ENCODE results near the gene SIGLEC11.
"Not testable (repeated sequence)": the region's sequence is repeated elsewhere in the genome, so short reads cannot be mapped to it uniquely, and the experiment has no call there.

The SIGLEC11 gene

DNA sequence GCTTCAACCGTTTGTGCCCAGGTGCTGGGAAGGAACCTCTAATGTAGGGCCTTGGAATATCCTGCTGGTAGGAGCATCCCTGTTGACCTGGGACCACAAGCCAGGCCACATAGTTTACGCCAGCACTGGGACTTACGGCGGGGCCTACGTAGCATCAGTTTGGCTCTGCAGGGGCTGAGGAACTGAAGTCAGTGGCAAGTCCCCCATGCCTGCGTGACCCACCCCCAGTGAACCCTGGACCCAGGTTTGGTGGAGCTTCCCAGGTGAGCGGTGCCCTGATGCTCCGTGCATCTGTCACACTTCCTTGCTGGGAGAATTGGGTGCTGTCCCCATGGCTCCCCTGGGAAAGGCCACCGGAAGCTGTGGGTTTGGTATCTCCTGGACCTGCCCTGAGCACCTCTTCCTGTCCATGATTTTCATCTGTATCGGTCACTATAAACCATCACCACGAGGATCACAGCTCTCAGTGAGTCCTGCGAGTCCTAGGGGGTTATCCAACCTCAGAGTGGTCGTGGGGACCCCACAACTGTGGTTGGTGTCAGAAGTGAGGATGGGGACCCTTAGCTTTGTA is 9.9 kb downstream of the SIGLEC11 start:
- DNase-seq, result no peak

DNA sequence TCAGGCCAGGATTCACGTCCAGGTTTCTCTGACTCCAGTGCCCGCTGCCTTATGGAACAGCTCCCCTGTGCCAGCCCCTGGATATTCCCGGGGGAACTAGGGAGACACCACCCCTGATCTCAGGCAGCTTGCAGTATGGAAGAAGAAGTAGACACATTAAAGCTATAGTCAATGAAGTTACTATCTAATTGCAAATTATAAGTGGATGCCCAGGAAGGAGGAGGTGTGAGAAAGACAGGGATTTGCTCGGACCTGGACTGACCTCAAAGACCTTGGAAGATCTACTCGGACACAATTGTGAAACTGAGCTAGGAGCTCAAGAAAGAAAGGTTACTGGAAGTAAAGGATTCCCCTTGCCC is 10.4 kb downstream of the SIGLEC11 start:
- no peak for DNase-seq

DNA sequence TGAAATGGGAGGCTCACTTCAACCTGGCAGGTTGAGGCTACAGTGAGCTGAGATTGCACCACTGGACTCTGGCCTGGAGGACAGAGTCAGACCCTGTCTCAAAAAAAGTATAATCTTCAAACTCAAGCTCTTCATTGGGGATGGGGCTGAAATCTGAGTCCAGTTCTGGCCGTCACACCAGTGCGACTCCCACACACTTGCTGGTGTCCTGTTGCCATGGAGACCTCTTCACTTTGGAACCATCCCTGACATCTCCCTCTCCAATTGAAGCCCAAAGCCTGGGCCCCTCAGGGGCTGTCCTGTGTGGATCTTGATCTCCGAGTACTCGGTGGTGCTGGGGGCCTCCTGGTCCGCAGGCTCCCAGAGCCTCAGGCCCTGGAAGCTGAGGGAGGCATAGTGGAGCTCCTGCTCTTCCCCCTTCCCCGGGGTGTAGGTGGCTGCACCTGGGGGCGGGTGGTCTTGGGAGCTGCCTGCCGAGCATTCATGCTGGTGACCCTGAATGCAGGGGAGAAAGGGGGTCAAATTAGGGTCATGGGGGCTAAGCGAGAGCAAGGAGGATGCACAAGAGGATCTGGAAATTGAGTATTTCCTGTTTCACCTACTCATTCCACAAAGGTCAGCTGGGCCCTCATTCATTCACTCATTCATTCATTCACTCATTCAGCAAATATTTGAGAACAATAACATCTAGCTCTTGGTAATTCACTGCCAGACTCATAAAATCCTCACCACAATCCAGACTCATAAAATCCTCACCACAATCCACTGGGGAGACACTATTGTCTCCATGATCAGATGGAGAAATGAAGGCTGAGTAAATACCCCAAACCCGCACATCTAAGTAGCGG is 11.0 kb downstream of the SIGLEC11 start:
- no peak for DNase-seq

DNA sequence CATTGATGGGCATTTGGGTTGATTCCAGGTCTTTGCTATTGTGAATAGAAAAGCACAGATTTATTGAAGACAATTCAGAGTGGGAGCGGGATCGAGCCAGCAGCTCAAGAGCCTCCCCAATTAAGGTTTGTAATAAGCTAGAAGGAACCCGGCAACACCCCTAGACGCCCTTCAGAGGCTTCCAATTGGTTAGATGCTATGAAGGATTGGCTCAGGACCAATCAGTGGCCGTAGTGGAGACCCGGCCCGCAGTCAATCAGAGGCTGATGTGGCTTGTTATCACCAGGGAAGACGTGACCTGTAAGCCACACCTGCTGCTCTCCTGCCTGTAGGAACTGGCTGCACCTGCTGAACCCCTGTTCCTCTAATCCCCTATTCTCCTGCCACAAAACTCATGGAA is 14.6 kb downstream of the SIGLEC11 start:
- DNase-seq, result no peak

DNA sequence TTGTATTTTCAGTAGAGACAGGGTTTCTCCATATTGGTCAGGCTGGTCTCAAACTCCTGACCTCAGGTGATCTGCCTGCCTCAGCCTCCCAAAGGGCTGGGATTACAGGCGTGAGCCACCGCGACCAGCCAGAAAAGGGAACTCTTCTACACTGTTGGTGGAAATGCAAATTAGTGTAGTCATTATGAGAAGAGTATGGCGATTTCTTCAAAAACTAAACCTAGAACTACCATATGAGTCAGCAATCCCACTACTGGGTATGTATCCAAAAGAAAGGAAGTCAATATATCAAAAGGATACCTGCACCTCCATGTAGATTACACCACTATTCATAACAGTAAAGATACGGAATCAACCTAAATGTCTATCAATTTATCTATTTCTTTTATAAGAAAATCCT is 16.4 kb downstream of the SIGLEC11 start:
- DNase-seq, result not testable (repeated sequence)

DNA sequence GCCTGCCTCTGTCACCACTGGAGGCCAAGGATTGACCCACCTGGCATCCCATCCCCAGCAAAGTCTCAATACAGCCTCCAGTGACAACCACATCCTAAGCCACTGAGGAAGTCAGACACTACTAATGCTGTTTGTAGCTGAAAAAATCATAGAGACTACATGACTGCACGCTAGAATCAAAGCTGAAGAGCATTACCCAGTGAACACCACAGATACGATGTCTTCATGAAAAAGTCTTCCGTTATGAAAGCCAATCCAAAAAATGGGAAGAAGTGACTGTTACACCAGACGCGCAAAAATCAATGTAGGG is 20.5 kb downstream of the SIGLEC11 start:
- DNase-seq, result no peak

DNA sequence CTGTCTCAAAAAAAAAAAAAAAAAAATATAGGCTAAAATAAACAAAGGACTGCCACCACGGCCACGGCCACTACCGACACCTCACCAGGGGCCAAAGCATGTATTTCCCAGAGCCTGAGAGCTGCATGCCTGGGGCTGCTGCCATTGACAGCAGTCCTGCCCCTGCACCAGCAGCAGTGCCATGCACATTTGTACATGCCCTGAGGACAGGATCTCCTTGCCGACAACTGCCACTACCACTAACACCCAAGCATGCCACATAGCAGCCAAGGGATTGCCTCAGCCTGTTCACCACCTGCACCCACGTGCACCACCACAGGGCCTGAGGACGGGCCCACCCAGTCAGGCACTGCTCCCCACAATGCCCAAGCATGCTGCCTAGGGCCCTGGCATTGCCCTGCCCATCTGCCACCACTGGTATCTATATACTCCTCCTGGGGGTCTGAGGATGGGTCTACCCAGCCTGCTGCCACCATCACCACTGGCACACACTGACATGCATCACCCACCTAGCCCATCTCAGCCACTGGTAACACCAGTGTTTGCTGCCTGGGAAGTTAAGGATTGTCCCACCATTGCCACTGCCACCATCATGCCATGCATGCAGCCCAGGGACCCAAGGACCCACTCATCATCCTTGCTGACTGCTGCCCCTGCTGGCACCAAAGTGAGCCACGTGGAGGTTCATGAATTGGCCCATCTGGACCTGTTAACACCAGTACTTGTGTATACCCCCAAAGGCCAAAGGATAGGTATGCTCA is 21.1 kb downstream of the SIGLEC11 start:
- DNase-seq, result no peak

DNA sequence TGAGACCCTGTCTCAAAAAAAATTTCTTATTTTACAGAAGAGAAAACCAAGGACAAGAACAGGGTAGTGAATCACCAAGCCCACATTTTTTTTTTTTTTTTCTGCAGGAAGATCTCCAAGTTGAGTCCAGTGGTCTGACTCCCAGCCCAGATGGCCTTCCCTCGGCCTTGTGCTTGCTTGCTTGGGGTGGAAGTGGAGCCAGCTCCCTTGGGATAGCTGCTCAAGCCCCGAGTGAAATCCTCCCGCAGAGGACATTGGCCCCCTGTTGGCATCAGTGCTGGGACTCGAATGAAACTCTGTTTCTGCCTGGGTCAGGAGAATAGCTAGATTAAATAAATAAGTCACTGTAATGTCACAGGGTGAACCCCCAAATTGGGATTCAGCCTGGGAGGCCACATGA is 22.3 kb downstream of the SIGLEC11 start:
- no peak for DNase-seq

DNA sequence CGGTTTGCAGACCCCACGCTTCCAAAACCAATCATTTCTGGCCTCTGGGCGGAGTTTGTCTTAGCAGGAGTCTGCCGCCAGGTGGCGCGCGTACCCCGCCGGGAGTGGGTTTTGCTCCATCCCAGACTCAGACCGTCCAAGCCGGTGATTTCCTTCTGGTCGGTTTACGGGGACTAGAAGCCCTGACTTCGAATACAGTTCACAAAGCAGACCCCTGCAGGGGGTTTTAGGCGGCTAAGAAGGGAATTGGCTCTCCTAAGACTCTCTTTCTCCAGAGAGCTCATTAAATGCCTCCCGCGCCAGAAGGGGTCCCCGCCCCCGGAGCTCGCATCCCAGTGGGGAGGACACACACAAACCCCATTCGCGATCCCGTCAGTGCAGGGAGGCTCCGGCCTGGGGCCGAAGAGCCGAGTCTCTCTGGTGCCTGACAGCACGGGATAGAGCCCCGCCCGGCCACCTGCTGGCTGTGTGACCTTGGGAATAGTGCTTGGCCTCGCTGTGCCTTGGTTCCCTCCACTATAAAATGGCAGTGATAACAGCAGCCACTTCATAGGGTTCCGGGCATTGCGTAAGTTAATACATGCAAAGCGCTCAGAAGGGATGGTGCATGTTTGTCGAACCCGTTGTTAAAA is 23.1 kb downstream of the SIGLEC11 start:
- peak; percentile 64 for DNase-seq

DNA sequence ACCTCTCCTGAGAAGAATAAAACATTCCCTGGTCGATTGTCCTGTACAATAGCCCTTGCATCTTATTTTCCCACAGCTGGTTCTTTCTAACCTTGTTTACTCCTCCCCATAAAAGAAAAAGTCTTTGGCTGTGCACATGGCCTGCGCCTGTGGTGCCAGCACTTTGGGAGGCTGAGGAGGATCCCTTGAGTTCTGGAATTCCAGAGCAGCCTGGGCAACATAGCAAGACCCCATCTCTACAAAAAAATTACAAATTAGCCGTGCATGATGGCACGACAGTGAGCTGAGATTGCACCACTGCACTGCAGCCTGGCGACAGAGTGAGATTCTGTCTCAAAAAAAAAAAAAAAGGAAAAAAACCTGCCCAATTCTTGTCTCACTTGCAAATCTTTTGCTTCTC is 24.4 kb downstream of the SIGLEC11 start:
- no peak for DNase-seq

DNA sequence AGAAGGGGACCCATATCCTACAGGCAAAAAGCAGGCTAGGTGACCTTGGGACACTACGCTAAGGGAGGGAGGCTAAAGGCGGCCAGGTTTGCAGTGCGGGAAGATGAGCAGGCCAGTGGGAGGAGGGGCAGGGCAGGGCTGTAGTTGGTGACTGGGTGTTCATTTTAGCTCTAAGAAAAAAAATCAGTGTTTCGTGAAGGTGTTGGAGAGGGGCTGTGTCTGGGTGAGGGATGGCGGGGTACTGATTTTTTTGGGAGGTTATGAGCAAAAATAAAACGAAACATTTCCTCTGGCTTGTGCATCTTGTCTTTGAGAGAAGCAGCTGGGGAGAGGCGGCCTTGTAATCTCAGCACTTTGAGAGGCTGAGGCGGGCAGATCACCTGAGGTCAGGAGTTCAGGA is 27.3 kb downstream of the SIGLEC11 start:
- DNase-seq, result no peak

DNA sequence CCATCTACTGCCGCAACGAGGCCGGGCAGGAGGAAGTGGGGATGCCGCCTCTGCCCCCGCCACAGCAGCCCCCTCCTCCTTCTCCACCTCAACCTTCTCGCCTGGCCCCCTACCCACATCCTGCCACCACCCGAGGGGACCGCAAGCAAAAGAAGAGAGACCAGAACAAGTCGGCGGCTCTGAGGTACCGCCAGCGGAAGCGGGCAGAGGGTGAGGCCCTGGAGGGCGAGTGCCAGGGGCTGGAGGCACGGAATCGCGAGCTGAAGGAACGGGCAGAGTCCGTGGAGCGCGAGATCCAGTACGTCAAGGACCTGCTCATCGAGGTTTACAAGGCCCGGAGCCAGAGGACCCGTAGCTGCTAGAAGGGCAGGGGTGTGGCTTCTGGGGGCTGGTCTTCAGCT is 28.2 kb downstream of the SIGLEC11 start:
- no peak for DNase-seq

DNA sequence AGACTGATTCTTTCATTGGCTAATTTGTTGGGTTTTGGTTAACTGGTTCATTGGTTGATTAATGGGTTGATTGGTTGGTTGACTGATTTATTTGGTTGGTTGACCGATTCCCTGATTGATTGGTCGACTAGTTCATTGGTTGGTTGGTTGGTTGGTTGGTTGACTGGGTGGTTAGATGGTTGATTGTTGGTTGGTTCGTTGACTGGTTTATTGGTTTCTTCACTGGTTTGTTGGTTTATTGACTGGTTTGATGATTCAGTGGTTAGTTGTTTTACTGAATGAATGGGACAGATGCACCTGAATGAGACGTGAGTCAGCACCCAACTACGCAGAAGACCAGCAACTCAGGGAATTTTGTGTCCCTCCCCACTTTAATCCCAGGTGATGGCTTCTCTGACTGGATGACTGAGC is 28.9 kb downstream of the SIGLEC11 start:
- DNase-seq, result no peak

DNA sequence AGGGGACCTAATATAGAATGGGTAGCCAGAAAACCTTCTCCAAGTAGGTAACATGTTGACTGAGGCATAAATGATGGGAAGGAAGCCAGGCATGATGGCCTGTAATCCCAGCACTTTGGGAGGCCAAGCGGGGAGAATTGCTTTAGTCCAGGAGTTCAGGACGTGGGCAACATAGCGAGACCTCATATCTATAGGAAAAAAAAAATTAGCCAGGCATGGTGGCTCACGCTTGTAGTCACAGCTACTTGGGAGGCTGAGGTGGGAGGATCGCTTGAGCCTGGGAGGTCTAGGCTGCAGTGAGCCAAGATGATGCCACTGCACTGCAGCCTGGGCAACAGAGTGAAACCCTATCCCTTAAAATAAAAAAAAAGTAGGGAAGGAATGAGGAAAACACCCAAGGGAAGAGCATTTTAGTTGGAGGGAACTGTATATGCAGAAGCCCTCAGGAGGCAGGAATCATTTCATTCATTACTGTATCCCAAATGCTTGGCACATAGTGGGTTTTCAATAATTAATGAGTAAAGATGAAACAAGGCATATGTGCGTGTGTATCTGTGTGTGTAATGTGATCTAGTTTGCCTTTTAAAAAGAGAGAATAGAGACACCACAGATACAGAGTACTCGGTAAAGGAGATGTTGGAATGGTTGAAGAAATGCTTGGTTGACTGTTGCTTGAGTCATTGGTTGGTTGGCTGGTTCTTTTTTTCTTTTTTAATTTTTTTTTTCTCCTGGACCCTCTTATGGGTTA is 29.5 kb downstream of the SIGLEC11 start:
- no peak for DNase-seq

DNA sequence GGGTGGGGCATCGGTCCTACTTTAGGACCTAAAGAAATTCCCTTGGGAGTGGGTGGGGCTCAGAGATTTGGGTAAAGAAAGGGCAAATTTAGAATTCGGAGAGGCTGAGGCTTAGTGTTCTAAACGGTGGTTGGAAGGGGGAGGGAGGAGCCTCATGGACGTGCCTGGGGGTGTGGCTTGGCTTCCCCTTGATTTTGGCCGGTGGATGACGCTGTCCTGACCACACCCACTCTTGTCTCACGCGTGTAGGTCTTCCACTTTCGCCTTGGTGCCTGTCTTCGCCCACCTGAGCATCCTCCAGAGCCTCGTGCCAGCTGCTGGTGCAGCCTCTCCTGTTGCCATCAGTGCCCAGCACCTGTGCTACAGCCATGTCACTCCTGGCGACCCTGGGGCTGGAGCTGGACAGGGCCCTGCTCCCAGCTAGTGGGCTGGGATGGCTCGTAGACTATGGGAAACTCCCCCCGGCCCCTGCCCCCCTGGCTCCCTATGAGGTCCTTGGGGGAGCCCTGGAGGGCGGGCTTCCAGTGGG is 30.4 kb downstream of the SIGLEC11 start:
- peak; percentile 24 for DNase-seq

DNA sequence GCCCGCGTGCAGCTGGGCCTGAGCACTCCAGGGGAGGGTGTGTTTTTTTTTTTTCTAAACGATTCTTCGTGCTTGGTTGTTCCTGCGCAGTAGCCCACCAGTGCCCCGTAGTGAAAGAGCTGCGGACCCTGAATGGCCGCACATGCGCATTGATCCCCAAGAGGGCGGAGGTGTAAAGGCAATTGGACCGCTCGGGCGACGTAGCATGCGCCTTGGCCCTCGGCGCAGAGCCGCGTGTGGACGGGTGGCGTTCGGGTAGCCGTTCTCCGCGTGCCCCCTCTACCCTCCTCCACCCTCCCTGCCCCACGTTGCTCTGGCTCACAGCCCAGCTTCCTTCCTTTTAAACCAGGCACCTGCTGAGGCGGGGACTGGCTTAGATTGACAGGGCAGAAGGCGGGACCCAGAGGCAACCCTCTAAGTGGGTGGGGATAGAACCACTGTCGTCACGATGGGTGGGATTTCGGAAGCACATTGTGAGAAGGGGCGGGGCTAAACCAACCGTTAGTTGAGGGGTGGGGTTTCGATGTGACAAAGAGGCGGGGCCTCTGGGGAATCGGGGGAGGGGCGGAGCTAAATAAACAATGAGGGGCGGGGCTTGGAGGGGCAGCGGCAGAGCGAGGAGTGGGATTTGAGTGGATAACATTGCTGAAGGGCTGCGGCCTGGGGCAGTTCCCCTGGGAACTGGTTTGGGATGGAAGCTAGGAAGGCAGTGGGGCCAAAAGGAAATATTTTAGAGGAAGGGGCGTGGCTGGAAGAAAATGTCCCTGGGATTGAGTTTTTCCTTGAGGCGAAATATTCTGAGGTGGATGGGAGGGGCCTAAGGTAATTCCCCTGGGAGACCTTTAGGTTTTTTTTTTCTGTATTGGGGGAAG is 31.1 kb downstream of the SIGLEC11 start:
- peak; percentile 95 for DNase-seq

DNA sequence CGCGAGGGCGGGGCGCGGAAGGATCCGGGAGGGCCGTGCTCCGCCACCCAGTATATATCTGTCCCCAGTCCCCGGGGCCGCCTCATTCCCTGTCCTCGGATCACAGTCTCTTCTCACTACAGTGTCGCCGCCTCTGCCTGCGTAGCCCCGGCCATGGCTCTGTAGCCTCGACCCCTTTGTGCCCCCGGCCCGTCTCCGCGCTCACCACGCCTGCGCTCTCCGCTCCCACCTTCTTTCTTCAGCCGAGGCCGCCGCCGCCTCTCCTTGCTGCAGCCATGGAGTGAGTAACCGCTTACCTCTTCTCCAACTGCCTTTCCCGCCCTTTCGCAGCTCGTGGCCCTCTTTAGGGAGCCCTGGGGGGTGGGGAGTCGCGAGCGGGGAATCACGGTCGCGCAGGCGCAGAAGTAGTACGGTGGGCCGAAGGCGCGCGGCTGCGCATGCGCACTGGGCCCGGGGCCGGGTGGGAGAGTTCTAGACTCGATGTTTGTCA is 31.8 kb downstream of the SIGLEC11 start, which contains the start of the genes ATF5 and NUP62:
TSS of gene ATF5 (plus strand) at position 85 of the 490 bp plus-strand sequence. CDS start 1,646 bp downstream, outside the sequence.
TSS of gene NUP62 (minus strand) at position 384 of the 490 bp plus-strand sequence. CDS start 19,697 bp downstream, outside the sequence.
- DNase-seq, result peak; percentile 90

DNA sequence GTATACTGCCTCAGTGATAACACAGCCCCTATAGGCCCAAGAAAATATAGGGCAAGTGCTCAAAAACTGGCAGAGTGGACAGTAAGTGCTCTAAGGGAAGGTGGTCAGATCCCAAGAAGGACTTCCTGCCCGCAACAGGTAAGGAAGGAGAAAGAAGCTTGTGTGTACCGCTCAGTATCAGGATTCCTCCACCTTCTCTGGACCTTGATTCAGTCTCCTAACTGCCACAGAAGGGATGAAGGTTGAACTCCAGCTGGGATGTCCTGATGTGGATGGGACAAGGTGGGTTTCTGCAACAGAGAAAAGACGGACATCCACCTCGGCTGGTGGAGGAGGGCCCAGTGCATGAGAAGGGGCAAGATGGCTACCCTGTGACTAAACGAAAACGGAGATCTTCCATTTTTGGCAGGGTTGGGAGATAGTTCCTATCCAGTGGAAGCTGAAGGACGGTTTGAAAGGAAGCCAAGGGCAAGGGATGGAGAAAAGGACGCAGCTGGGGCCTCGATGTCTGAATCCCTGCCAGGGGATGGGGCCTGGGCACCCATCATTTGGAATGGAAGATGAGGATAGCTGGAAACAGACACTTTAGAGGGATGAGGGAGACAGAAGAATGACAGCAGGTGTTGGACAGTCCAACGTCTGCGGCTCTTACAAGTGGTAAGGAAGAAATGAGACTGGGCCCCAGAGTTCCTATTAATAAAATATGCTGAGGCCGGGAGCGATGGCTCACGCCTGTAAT is 33.3 kb downstream of the SIGLEC11 start:
- no peak for DNase-seq

DNA sequence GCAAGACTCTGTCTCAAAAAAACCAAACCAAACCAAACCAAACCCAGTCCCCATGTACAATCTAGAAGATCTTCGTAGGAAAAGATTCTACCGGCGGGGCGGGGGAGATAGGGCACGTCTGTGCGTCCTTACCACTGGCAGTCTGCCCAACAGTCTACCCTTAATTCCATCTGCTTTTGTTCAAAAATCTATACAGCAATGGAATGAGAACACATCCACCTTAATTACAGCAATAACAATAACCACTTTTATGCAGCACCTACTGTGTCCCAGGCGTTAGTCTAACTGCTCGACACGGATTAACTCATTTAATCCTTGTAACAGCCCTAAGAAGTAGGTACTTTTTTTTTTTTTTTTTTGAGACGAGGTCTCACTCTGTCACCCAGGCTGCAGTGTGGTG is 34.5 kb downstream of the SIGLEC11 start:
- no peak for DNase-seq

DNA sequence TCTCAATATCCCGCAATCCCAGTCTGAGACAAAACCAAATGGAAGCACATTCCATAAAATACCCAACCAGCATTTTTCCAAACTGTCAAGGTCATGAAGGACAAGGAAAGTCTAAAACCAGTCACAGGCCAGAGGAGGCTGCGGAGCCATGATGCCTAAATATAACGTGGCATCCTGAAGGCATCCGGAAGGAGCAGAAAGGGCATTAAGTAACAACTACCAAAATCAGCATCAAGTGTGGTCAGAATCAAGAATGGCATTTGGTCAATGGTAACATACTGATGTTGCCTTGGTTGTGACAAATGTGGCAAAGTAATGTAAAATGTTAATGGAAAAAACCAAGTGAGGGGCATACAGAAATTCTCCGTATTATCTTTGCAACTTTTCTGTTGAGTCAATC is 35.5 kb downstream of the SIGLEC11 start:
- no peak for DNase-seq

DNA sequence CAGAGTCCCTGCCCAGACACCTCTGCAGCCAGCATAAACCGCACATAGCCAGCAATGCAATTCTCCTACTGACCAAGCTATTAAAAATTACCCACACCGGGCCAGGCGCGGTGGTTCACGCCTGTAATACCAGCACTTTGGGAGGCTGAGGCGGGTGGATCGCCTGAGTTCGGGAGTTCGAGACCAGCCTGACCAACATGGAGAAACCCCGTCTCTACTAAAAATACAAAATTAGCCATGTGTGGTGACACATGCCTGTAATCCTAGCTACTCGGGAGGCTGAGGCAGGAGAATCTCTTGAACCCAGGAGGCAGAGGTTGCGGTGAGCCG is 36.1 kb downstream of the SIGLEC11 start:
- DNase-seq, result not testable (repeated sequence)
